ENCODE data around the gene SYK. TPM values are rescaled to one million over a fixed set of nuclear protein-coding genes. Genes with fewer than 3 reads are reported as not detected.

SYK gene
- total RNA-seq, 2 donors from 2014 or later, result 4.5 to 43.6 TPM

- 92% methylated on average over 5 of the region's 5 CpGs for WGBS
- no peak for DNase-seq (ENCODE audit: low spot score)
- H3K4me3 ChIP-seq, result no peak overlapping the region
- TF ChIP-seq POLR2AphosphoS5 (IDR thresholded peaks at IDR 0.05) (no peak), CTCF (IDR thresholded peaks at IDR 0.05) (no peak), POLR2A (IDR thresholded peaks at IDR 0.05) (no peak)
- no peaks in the 10 kb centered on the region for H3K36me3 ChIP-seq
- no peaks in the 10 kb centered on the region for H3K27me3 ChIP-seq (replicated peaks; ENCODE audit: insufficient read depth)
- intact Hi-C loops (cut with DNase I), result no loop called here
- H3K9me3 ChIP-seq, result no peaks in the 10 kb centered on the region
- H3K27ac ChIP-seq, result no peak overlapping the region
- no peaks in the 10 kb centered on the region for H3K4me1 ChIP-seq (replicated peaks)
Measured at GRCh38 chr9:90830051-90830450, 28.4 kb downstream of the SYK start.

GRCh38 chr9:90830977-90831376 is 29.4 kb downstream of the SYK start:
- no peak overlapping the region for H3K4me3 ChIP-seq
- no peaks in the 10 kb centered on the region for H3K9me3 ChIP-seq
- H3K27ac ChIP-seq, result no peak overlapping the region
- no peak for TF ChIP-seq CTCF (IDR thresholded peaks at IDR 0.05)
- TF ChIP-seq POLR2A (IDR thresholded peaks at IDR 0.05), result no peak
- TF ChIP-seq POLR2AphosphoS5 (IDR thresholded peaks at IDR 0.05), result no peak
- H3K4me1 ChIP-seq (replicated peaks), result no peaks in the 10 kb centered on the region
- DNase-seq (ENCODE audit: low spot score), result no peak
- H3K36me3 ChIP-seq, result no peaks in the 10 kb centered on the region
- H3K27me3 ChIP-seq (replicated peaks; ENCODE audit: insufficient read depth), result no peaks in the 10 kb centered on the region
- intact Hi-C loops (cut with DNase I), result no loop called here
- 74% methylated on average over 3 of the region's 3 CpGs for WGBS

DNA sequence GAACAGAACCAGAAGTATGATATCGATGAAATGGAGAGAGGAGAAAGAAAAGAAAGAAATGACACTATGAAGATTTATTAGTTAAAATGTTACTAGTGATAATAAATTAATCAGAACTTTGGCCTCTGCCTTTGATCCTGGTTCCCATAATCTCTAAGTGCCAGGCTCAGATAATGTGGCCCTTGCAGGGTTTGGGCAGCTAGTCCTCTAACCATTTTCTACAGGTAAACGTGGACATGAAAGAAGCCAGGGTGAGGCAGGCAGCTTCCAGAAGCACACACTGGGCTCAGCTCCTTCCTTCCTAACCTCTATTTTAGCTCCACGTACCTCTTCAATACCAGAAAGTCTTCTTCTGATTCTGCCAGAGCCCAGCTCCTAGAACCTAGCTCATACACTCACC is 30.6 kb downstream of the SYK start:
- H3K9me3 ChIP-seq, result no peaks in the 10 kb centered on the region
- no peaks in the 10 kb centered on the region for H3K36me3 ChIP-seq
- no peak overlapping the region for H3K4me3 ChIP-seq
- WGBS, result 90% methylated on average over 3 of the region's 3 CpGs
- no peaks in the 10 kb centered on the region for H3K27me3 ChIP-seq (replicated peaks; ENCODE audit: insufficient read depth)
- intact Hi-C loops (cut with DNase I), result no loop called here
- no peak for DNase-seq (ENCODE audit: low spot score)
- no peaks in the 10 kb centered on the region for H3K4me1 ChIP-seq (replicated peaks)
- TF ChIP-seq POLR2A (IDR thresholded peaks at IDR 0.05), result no peak
- TF ChIP-seq CTCF (IDR thresholded peaks at IDR 0.05), result no peak
- no peak for TF ChIP-seq POLR2AphosphoS5 (IDR thresholded peaks at IDR 0.05)
- H3K27ac ChIP-seq, result no peak overlapping the region

DNA sequence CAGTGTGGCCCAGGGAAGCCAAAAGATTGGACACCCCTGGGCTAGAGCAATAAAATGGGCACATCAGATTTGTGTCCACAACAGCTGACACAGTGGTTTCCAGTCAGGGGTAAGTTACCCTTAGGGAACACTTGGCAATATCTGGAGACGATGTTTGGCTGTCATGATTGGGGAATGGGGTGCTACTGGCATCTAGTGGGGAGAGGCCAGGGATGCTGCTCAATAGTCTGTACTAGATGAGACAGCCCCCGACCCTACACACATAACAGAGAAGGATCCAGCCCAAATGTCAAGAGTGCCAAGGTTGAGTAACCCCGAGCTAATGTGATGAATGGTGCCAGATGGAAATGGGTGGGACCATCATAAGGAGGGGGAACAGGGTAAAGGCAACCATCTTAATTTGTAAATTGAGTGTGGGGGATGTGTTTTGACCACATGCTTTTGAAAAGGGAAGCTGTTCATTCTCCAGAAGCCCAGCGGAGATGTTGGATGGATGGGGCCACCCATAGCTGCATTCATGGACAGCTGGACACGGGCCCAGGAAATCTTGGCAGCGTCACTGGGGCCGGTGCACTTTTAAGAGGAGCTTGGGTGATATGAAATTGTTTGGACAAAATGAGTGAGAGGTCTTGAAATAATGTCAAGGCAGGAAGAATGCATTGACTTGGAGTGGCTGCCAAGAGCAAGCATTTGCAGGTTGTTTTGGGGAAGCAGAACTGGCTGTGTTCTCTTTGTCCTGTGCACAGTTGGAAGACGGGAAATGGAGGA is 33.4 kb downstream of the SYK start:
- TF ChIP-seq CTCF (IDR thresholded peaks at IDR 0.05) (no peak), POLR2AphosphoS5 (IDR thresholded peaks at IDR 0.05) (no peak), POLR2A (IDR thresholded peaks at IDR 0.05) (no peak)
- WGBS, result 52% methylated on average over 8 of the region's 8 CpGs
- Histone ChIP-seq H3K4me1 (replicated peaks) (no peaks in the 10 kb centered on the region), H3K27ac (no peak overlapping the region), H3K27me3 (replicated peaks; ENCODE audit: insufficient read depth) (no peaks in the 10 kb centered on the region), H3K9me3 (no peaks in the 10 kb centered on the region), H3K4me3 (no peak overlapping the region), H3K36me3 (no peaks in the 10 kb centered on the region)
- DNase-seq (ENCODE audit: low spot score), result no peak
- intact Hi-C loops (cut with DNase I), result no loop called here

DNA sequence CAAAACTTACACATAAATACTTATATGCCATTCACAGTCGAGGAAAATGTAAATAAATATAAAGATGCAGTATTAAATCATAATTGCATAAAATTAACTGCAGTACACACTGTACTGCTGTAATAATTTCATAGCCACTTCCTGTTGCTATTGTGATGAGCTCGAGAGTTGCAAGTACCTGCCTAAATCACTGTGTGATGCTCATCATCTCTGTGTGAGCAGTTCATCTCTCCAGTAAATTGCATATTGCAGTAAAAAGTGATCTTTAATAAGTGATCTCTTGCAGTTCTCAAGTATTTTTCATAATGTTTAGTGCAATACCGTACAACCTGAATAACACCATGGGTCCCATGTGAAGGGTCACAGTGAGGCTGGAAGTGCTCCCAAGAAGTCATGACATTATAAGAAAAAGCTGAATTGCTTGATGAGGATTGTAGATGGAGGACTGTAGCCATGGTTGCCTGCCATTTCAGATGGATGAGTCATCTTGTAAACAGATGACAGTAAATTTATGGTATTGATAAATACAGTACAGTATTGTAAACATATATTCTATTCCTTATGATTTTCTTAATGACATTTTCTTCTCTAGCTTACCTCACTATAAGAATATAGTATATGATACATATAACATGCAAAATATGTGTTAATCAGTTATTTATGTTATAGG is 34.9 kb downstream of the SYK start:
- WGBS, result 58% methylated on average over 3 of the region's 3 CpGs
- no peak for DNase-seq (ENCODE audit: low spot score)
- no peaks in the 10 kb centered on the region for H3K36me3 ChIP-seq
- no peaks in the 10 kb centered on the region for H3K27me3 ChIP-seq (replicated peaks; ENCODE audit: insufficient read depth)
- H3K27ac ChIP-seq, result no peak overlapping the region
- no peaks in the 10 kb centered on the region for H3K4me1 ChIP-seq (replicated peaks)
- TF ChIP-seq POLR2AphosphoS5 (IDR thresholded peaks at IDR 0.05), result no peak
- no peak for TF ChIP-seq POLR2A (IDR thresholded peaks at IDR 0.05)
- no peak for TF ChIP-seq CTCF (IDR thresholded peaks at IDR 0.05)
- H3K4me3 ChIP-seq, result no peak overlapping the region
- intact Hi-C loops (cut with DNase I), result no loop called here
- H3K9me3 ChIP-seq, result no peaks in the 10 kb centered on the region
